Measurements from ENCODE around the gene MYO1G.

The MYO1G gene

GRCh38 chr7:44967571-44968446, 11.0 kb downstream of the MYO1G start:
- DNase-seq (ENCODE audit: low read depth in 2 of 3, low spot score in 1 of 3), result no peak

- DNase-seq (ENCODE audit: low read depth in 2 of 3, low spot score in 1 of 3), result no peak
Observed at GRCh38 chr7:44966731-44967538, 11.9 kb downstream of the MYO1G start.

- DNase-seq (ENCODE audit: low read depth in 2 of 3, low spot score in 1 of 3), result no peak
Observed at GRCh38 chr7:44965937-44966730, 12.7 kb downstream of the MYO1G start.

- DNase-seq (ENCODE audit: low read depth in 2 of 3, low spot score in 1 of 3), result no peak
Observed at GRCh38 chr7:44965441-44965903, 13.3 kb downstream of the MYO1G start.

GRCh38 chr7:44964831-44965440, 13.9 kb downstream of the MYO1G start:
- DNase-seq (ENCODE audit: low read depth in 2 of 3, low spot score in 1 of 3), result no peak

- DNase-seq (ENCODE audit: low read depth in 2 of 3, low spot score in 1 of 3), result no peak
Observed at GRCh38 chr7:44964384-44964830, 14.4 kb downstream of the MYO1G start.

GRCh38 chr7:44963364-44964290, 15.2 kb downstream of the MYO1G start:
- DNase-seq (ENCODE audit: low read depth in 2 of 3, low spot score in 1 of 3), result no peak

- no peak for DNase-seq (ENCODE audit: low read depth in 2 of 3, low spot score in 1 of 3)
Observed at GRCh38 chr7:44962483-44963251, 16.1 kb downstream of the MYO1G start.

GRCh38 chr7:44961844-44962482, 16.9 kb downstream of the MYO1G start:
- DNase-seq (ENCODE audit: low read depth in 2 of 3, low spot score in 1 of 3), result no peak

GRCh38 chr7:44960011-44960580, 18.7 kb downstream of the MYO1G start:
- no peak for DNase-seq (ENCODE audit: low read depth in 2 of 3, low spot score in 1 of 3)

- DNase-seq (ENCODE audit: low read depth in 2 of 3, low spot score in 1 of 3), result no peak
Observed at GRCh38 chr7:44959433-44959951, 19.3 kb downstream of the MYO1G start.

- no peak for DNase-seq (ENCODE audit: low read depth in 2 of 3, low spot score in 1 of 3)
Observed at GRCh38 chr7:44958645-44959344, 20.0 kb downstream of the MYO1G start.

- DNase-seq (ENCODE audit: low read depth in 2 of 3, low spot score in 1 of 3), result no peak
Observed at GRCh38 chr7:44956157-44956766, 22.6 kb downstream of the MYO1G start.

GRCh38 chr7:44955733-44956132, 23.1 kb downstream of the MYO1G start:
- no peak for DNase-seq (ENCODE audit: low read depth in 2 of 3, low spot score in 1 of 3)

GRCh38 chr7:44953156-44953555, 25.7 kb downstream of the MYO1G start:
- DNase-seq (ENCODE audit: low read depth in 2 of 3, low spot score in 1 of 3), result no peak

- no peak for DNase-seq (ENCODE audit: low read depth in 2 of 3, low spot score in 1 of 3)
Observed at GRCh38 chr7:44949303-44949702, 29.5 kb downstream of the MYO1G start.

- no peak for DNase-seq (ENCODE audit: low read depth in 2 of 3, low spot score in 1 of 3)
Observed at GRCh38 chr7:44945479-44945878, 33.3 kb downstream of the MYO1G start.

All from stimulated activated CD4-positive, alpha-beta T cell treated with anti-CD3 and anti-CD28 coated beads, Interleukin-12 subunit alpha, Interleukin-12 subunit beta, amount 100 ng/mL, for 48 hours (primary cell).